HUES48 (cell line): ENCODE measurements around the gene KCNN3.

ENCODE experiments used
- H3K27ac ChIP-seq: one replicate; pipeline ENCODE4 v1.7.0; 2013; ENCODE audit warnings: low read depth, low read length, inconsistent platforms
- H3K27me3 ChIP-seq: 2 replicates; pipeline ENCODE4 v1.6.1; 2013; ENCODE audit warnings: mild to moderate bottlenecking, low read length; ENCODE audit not compliant: control insufficient read depth, insufficient read depth
- H3K36me3 ChIP-seq: 2 replicates; pipeline ENCODE4 v1.6.1; 2013; ENCODE audit warnings: low read length; ENCODE audit not compliant: control insufficient read depth, insufficient read depth
- H3K4me1 ChIP-seq: 2 replicates; pipeline ENCODE4 v1.6.1; 2013; ENCODE audit warnings: mild to moderate bottlenecking, low read length; ENCODE audit not compliant: control insufficient read depth, insufficient read depth
- H3K4me3 ChIP-seq: 2 replicates; pipeline ENCODE4 v1.5.1; 2013; ENCODE audit warnings: mild to moderate bottlenecking, low read depth, low read length
- H3K9ac ChIP-seq: 2 replicates; pipeline ENCODE4 v1.6.1; 2013; ENCODE audit warnings: mild to moderate bottlenecking, low read depth, low read length, moderate library complexity
- H3K9me3 ChIP-seq: 2 replicates; pipeline ENCODE4 v1.6.1; 2013; ENCODE audit warnings: low read length; ENCODE audit not compliant: control insufficient read depth, insufficient read depth

Gene KCNN3

DNA sequence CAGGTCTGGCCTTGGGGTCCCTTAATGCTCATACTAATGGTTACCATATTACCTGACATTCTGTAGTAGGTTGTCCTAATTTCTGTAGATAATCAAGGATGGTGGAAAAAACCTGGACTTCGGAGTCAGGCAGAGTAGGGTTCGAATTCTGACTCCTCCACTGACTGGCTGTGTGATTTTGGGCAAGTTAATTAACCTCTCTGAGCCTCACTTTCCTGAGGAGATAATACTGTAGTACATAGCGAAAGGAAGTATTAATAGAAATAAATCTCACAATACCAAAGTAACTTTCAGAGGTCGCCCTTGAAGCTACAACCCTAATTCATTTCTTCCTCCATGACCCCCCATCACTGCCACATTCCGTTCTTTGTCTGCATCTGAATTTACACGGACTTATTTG, 72.9 kb downstream of the KCNN3 start:
- H3K4me3 ChIP-seq: no peak overlapping the region
- H3K4me1 ChIP-seq: no peaks in the 10 kb centered on the region
- H3K36me3 ChIP-seq: no peaks in the 10 kb centered on the region
- H3K9ac ChIP-seq: no peak overlapping the region
- H3K27ac ChIP-seq: no peak overlapping the region
- no peaks in the 10 kb centered on the region for H3K27me3 ChIP-seq
- no peaks in the 10 kb centered on the region for H3K9me3 ChIP-seq

DNA sequence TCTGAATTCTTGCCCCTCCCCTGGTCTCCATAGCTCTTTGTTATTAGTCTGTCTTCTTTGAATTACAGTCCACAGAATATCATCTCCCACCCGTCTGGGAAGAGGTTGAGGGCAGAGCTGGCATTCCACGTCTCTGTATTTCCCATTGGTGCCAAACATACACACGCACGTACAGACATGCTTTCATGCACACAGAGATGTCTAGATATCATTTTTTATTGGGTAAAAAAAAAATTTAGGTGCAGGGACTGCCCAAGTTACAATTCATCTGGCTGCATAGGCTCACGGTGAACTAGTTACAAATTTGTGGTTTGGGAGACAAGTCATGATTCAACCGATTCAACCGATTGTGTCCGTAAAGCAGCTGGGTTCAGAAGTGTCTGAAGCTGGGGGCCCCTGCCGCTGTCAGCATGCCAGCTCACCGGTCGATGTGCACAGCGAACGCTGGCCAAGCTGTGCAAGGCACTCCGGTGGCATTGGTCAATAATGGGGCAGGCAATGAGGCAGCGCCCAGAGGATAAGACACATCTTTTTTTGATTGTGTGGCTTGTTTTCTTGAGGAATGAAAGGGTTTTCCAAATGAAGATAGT, 73.7 kb downstream of the KCNN3 start:
- no peak overlapping the region for H3K9ac ChIP-seq
- H3K27me3 ChIP-seq: no peaks in the 10 kb centered on the region
- no peak overlapping the region for H3K4me3 ChIP-seq
- no peaks in the 10 kb centered on the region for H3K9me3 ChIP-seq
- H3K4me1 ChIP-seq: no peaks in the 10 kb centered on the region
- H3K27ac ChIP-seq: no peak overlapping the region
- H3K36me3 ChIP-seq: no peaks in the 10 kb centered on the region

DNA sequence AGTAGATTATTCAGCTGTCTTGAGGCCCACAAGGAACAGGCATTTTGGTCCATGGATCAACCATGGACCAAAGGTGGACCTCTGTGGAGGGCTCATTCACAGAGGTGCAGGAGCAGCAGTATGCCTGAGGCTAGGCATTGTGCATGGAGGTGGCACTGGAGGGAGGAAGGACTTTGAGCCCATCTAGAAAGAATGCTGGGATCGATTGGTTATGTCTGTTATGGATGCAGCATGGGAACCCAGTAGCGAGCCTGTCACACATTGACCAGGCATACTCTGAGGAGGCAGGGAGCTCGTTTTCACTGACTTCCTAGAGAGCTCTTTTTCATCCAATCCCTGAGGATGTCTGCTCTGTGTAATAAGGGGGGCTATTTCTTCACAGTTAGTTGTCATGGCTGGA, 75.5 kb downstream of the KCNN3 start:
- Histone ChIP-seq H3K9ac (no peak overlapping the region), H3K27ac (no peak overlapping the region), H3K4me3 (no peak overlapping the region), H3K4me1 (no peaks in the 10 kb centered on the region), H3K36me3 (no peaks in the 10 kb centered on the region), H3K27me3 (no peaks in the 10 kb centered on the region), H3K9me3 (no peaks in the 10 kb centered on the region)

DNA sequence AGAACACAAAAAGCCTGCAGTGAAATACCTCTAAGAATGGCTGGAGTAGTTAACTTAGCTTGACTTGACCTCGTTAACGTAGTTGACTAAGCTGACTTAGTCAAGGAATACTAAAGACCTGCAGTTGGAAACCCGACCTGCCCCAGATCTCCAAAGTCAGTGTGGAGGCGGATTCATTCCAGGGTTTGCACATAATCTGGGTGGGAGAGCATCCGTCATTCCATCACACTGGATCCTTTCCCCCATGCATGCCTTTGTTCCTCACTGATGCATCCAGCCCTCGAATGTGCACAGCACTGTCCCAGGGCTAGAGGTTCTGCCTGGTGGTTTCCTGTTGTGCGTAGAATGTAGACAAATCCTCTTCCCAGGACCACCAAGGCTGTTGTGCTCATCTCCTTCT, 76.4 kb downstream of the KCNN3 start:
- Histone ChIP-seq H3K36me3 (no peaks in the 10 kb centered on the region), H3K27me3 (no peaks in the 10 kb centered on the region), H3K9me3 (no peaks in the 10 kb centered on the region), H3K4me3 (no peak overlapping the region), H3K4me1 (no peaks in the 10 kb centered on the region), H3K27ac (no peak overlapping the region), H3K9ac (no peak overlapping the region)

DNA sequence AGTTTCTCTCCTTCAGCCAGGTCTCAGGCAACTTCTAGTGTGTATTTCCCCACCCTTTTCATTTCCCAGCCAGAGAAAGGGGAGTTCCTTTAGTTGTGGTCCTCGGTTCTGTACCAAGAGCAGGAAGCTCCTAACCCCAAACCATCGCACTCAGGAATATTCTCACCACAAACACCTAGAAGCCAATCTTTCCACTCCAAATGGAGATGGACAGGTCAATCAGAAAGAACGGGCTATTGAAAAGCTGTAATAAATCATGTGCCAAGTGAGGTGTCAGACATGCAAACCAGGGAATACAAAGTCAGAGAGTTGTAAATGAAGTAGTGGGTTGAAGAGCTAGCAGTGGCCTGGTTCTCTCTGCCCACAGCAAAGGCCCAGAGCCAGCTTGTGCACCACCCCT, 77.2 kb downstream of the KCNN3 start:
- Histone ChIP-seq H3K27me3 (no peaks in the 10 kb centered on the region), H3K4me3 (no peak overlapping the region), H3K9me3 (no peaks in the 10 kb centered on the region), H3K27ac (no peak overlapping the region), H3K36me3 (no peaks in the 10 kb centered on the region), H3K9ac (no peak overlapping the region), H3K4me1 (no peaks in the 10 kb centered on the region)

DNA sequence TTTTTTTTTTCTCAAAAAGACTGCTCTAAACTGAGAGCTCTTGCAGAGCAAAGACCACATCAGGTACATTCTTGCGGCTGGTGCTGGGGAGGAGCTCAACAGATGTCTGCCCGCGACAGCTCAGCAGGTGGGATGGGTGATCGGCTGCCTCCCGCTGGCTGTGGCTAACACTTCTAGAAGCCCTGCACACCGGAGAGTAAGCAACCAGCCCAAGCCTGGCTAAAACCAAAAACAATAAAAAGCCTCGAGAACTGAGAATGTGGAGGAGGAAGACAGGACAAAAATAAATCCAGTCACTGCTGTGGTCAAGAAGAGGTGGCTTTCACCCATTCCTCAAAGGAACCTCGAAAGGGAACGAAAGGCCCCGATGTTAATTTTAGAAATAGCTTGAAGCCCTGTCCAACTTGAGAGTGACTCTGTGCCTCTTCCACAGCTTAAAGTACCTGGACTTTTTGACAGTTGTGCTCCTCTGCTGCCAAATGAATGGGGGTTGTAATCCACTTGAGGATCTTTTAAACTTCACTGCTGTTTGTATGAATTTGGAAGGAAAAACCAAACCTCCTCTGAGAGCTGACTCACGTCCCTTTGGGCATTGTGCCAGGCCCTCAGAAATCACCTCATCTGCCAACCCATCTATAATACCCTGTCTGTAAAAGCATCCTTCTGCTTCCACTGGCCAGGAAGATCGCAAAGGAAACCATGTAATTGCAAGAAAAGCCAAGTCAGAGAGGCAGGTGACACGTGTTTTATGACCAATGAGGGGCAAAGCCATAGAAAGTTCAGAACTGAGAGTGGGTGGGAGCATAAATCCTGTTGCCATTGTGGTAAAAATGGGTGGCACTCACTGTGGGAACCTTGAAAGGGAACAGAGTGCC, 78.6 kb downstream of the KCNN3 start:
- Histone ChIP-seq H3K27ac (no peak overlapping the region), H3K4me1 (no peaks in the 10 kb centered on the region), H3K27me3 (no peaks in the 10 kb centered on the region), H3K9ac (no peak overlapping the region), H3K4me3 (no peak overlapping the region), H3K36me3 (no peaks in the 10 kb centered on the region), H3K9me3 (no peaks in the 10 kb centered on the region)

DNA sequence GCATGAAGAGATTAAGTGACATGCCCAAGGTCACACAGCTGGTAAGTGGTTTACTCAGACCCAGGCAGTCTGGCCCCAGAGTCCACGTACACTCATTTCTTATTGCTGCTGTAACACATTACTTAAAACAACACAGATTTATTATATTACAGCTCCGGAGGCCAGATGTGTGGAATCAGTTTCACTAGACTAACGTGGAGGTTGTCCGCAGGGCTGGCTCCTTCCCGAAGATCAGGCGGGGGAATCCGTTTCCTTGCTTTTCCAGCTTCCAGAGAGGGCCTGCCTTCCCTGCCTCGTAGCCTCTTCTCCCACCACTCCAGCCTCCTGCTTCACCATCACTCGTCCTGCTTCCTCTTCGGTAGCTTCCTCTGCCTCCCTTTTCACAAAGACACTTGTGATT, 81.2 kb downstream of the KCNN3 start:
- no peaks in the 10 kb centered on the region for H3K4me1 ChIP-seq
- no peaks in the 10 kb centered on the region for H3K9me3 ChIP-seq
- no peak overlapping the region for H3K9ac ChIP-seq
- no peaks in the 10 kb centered on the region for H3K36me3 ChIP-seq
- H3K4me3 ChIP-seq: no peak overlapping the region
- no peaks in the 10 kb centered on the region for H3K27me3 ChIP-seq
- no peak overlapping the region for H3K27ac ChIP-seq

DNA sequence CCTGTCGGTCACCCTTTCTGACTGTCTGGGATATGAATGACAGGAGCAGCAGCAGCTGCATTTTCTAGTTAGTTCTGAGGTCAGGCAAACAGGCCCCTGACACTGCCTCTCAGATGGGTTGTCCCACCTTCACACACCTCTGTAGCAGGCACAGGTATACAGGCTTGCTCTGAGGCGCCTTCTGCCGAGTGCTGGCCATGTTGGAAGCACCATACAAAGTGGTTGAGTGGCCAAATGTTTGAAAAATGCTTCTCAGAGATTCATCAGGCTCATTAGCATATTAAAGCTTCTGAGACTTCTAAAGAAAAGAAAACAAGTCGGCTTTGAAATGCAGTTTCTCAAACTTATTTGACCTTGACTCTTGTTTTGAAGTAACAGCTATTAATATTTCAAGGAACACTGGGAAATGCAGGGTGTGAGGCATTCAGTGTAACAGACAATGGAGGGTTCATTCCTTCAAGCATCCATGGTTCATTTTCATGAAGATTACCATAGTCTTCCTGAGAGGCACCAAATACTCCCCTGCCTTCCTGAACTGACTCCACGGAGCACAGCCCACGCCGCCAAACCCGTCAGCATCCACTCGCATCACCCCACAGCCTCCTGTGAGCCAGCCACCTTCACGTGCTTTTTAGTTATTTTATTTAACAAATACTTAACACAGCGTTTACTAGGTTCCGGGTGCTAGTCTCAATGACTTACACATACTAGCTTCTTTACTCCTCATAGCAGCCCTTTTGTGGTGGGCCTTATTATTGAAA, 81.8 kb downstream of the KCNN3 start:
- no peaks in the 10 kb centered on the region for H3K36me3 ChIP-seq
- H3K4me3 ChIP-seq: no peak overlapping the region
- H3K27ac ChIP-seq: no peak overlapping the region
- no peak overlapping the region for H3K9ac ChIP-seq
- H3K4me1 ChIP-seq: no peaks in the 10 kb centered on the region
- H3K9me3 ChIP-seq: no peaks in the 10 kb centered on the region
- no peaks in the 10 kb centered on the region for H3K27me3 ChIP-seq

DNA sequence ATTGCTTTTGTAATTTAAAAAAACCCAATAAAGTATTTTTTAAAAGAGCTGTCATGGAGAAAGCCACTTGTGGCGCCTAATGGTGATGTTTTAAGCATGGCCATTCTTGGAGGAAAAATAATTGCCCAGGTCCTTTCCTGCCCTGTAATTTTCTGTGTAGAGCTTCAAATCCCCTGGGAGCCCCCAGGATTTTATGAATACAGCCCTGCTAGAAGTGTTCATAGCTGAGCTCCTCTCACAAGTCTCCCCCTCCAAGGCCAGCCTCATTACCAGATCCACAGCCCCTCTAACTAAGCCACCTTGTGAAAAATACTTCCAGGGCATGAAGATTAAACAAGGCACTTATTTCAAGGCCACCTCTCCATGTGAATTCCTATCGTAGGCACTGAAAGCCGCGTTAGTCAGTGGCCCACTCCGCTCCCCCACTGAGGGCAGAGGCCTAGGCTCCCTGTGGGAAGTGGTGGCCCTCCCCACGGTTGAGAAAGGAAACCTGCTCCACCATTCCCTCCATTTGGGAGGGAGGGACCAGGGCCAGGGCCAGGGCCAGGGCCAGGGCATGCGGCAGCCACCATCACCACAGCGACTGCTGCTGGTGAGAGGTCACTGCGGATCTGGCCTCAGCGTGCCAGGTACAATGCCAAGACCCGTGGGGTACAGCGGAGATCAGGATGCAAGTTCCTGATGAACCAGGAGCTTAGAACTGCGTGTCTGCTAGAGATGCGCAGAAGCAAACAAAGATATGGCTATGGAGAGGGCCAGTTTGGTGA, 83.1 kb downstream of the KCNN3 start:
- no peaks in the 10 kb centered on the region for H3K9me3 ChIP-seq
- H3K36me3 ChIP-seq: no peaks in the 10 kb centered on the region
- no peak overlapping the region for H3K9ac ChIP-seq
- no peak overlapping the region for H3K27ac ChIP-seq
- no peaks in the 10 kb centered on the region for H3K27me3 ChIP-seq
- H3K4me1 ChIP-seq: no peaks in the 10 kb centered on the region
- no peak overlapping the region for H3K4me3 ChIP-seq

DNA sequence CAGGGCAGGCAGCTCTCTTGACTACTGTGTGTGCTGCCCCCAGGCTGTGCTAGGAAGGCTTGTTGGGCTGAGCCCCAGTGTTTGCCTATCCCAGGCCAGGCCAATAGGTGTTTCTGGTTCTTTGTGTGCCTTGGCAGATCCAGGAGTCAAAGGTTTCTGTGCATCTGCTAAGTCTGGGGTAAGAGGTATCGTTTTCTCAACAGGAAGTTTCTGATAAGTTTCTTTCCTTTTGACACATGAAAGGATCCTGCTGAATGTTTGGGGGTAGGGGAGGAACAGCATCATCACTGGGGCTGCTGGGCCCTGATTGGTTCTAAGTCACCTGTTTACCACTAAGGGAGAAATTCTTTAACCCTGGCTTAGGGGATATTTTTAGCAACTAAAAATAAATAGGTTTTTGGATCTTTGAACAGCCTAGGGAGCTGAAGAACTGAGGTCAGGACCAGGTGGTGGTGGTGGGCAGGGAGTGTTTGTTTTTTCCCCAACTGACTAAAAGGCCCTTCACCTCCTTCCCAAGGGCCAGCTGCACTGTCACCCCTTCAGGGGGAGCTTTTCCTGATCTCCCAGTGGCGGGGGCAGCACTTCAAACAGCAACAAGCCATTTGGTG, 85.1 kb downstream of the KCNN3 start:
- Histone ChIP-seq H3K27ac (peak overlapping the region; percentile 33), H3K9me3 (no peaks in the 10 kb centered on the region), H3K9ac (no peak overlapping the region), H3K4me3 (no peak overlapping the region), H3K36me3 (no peaks in the 10 kb centered on the region), H3K27me3 (no peaks in the 10 kb centered on the region), H3K4me1 (no peaks in the 10 kb centered on the region)
